Natural killer cell (primary cell): ENCODE data around the gene LRRC8C. TPM values are rescaled to one million over a fixed set of nuclear protein-coding genes. Genes with fewer than 3 reads are reported as not detected.

Experiments used
- ATAC-seq, 3 donors: fragments of 150-1000 bp in 2 of 3; fragments of 200-7000 bp in 1 of 3; cut with Tn5 transposase; 1 replicate in 1 of 3; 2 replicates in 2 of 3; pipeline ENCODE4 v1.10.0; 2021; ENCODE audit warnings: mild to moderate bottlenecking in 2 of 3, moderate library complexity in 2 of 3
- DNase-seq, 2 donors: peaks; one replicate each; pipeline versions ENCODE4 v3.0.0 to v3.0.0-alpha.2; 2013 to 2021; ENCODE audit warnings: mixed read lengths in 1 of 2
- H3K27ac ChIP-seq: one replicate; pipeline ENCODE4 v1.5.1; 2013; ENCODE audit warnings: mild to moderate bottlenecking, low read length
- H3K27me3 ChIP-seq: one replicate; pipeline ENCODE4 v1.6.1; 2013; ENCODE audit warnings: low read length; ENCODE audit not compliant: control insufficient read depth, insufficient read depth
- H3K36me3 ChIP-seq: one replicate; pipeline ENCODE4 v1.6.1; 2013; ENCODE audit warnings: low read length; ENCODE audit not compliant: control insufficient read depth, insufficient read depth
- H3K4me1 ChIP-seq: one replicate; pipeline ENCODE4 v1.6.1; 2013; ENCODE audit warnings: low read length; ENCODE audit not compliant: control insufficient read depth, insufficient read depth
- H3K4me3 ChIP-seq: one replicate; pipeline ENCODE4 v1.5.1; 2013; ENCODE audit warnings: low read length
- H3K9me3 ChIP-seq: one replicate; pipeline ENCODE4 v1.6.1; 2013; ENCODE audit warnings: low read length; ENCODE audit not compliant: control insufficient read depth, insufficient read depth
- H3K27ac Mint-ChIP-seq, 2 donors: one replicate each; pipeline ENCODE4 v1.8.0; 2022; ENCODE audit warnings: mild to moderate bottlenecking in 2 of 2, mixed read lengths in 2 of 2, moderate library complexity in 1 of 2
- H3K27me3 Mint-ChIP-seq, 2 donors: one replicate each; pipeline ENCODE4 v1.8.0; 2022; ENCODE audit warnings: low read depth in 2 of 2, mixed read lengths in 2 of 2
- H3K36me3 Mint-ChIP-seq: one replicate; pipeline ENCODE4 v1.8.0; 2022; ENCODE audit warnings: mixed read lengths
- H3K4me1 Mint-ChIP-seq, 2 donors: one replicate each; pipeline ENCODE4 v1.8.0; 2022; ENCODE audit warnings: mixed read lengths in 2 of 2
- H3K4me3 Mint-ChIP-seq: one replicate; pipeline ENCODE4 v1.8.0; 2022; ENCODE audit warnings: mild to moderate bottlenecking, moderate library complexity, mixed read lengths
- H3K9me3 Mint-ChIP-seq, 2 donors: one replicate each; pipeline ENCODE4 v1.8.0; 2022; ENCODE audit warnings: mixed read lengths in 2 of 2
- CTCF ChIP-seq: fragments of 200-600 bp; IDR thresholded peaks from one replicate; pipeline ENCODE4 v1.8.0; 2022; ENCODE audit warnings: antibody characterized with exemption
- WGBS: methylation state at CpG from one replicate; pipeline ENCODE4 v1.1.7; 2013; ENCODE audit warnings: missing lambda C conversion rate; ENCODE audit not compliant: insufficient coverage; 5-methylcytosine and 5-hydroxymethylcytosine counted together
- intact Hi-C: fragments of 100-400 bp; cut with micrococcal nuclease; formaldehyde crosslinking; loops from one replicate; pipeline ENCODE4 v1.14.2; 2022
- total RNA-seq, 4 donors: library from RNA; stranded (reverse); fragments of 120-200 nt in 1 of 4; gene quantifications; one replicate each; pipeline versions ENCODE4 v1.2.3 to v1.2.4, GENCODE V29; 2013 to 2022

Gene LRRC8C
- total RNA-seq, 3 donors from 2014 or later (not counting 1 experiment from before 2014, with no cell fraction given): 7.6 to 19.1 (median 15.1) TPM

GRCh38 chr1:89603651-89604413 is 29.1 kb upstream of the LRRC8C start:
- TF ChIP-seq CTCF: no peak
- Mint-ChIP-seq H3K4me1 (peaks cover 35 to 43% of the 10 kb centered on the region in 2 donors), H3K27ac (no peak overlapping the region), H3K4me3 (no peak overlapping the region), H3K9me3 (no peaks in the 10 kb centered on the region), H3K27me3 (no peaks in the 10 kb centered on the region), H3K36me3 (no peaks in the 10 kb centered on the region)
- DNase-seq: no peak
- Histone ChIP-seq H3K27me3 (no peaks in the 10 kb centered on the region), H3K9me3 (no peaks in the 10 kb centered on the region), H3K27ac (no peak overlapping the region), H3K4me3 (no peak overlapping the region), H3K4me1 (peaks cover 21% of the 10 kb centered on the region), H3K36me3 (no peaks in the 10 kb centered on the region)
- ATAC-seq: no peak
- WGBS: 71% methylated on average over 4 of the region's 4 CpGs
- intact Hi-C loops: no loop called here

GRCh38 chr1:89604414-89604735 is 28.5 kb upstream of the LRRC8C start:
- H3K4me3 ChIP-seq: no peak overlapping the region
- no peaks in the 10 kb centered on the region for H3K36me3 Mint-ChIP-seq
- no peak overlapping the region for H3K27ac ChIP-seq
- H3K27ac Mint-ChIP-seq: no peak overlapping the region
- TF ChIP-seq CTCF: no peak
- ATAC-seq: no peak
- no peak overlapping the region for H3K4me3 Mint-ChIP-seq
- no peak for DNase-seq
- WGBS: 96% methylated on average over 2 of the region's 3 CpGs
- no peaks in the 10 kb centered on the region for H3K27me3 Mint-ChIP-seq
- no peaks in the 10 kb centered on the region for H3K36me3 ChIP-seq
- no peaks in the 10 kb centered on the region for H3K27me3 ChIP-seq
- H3K4me1 ChIP-seq: peaks cover 26% of the 10 kb centered on the region
- intact Hi-C loops: no loop called here
- H3K9me3 ChIP-seq: no peaks in the 10 kb centered on the region
- H3K9me3 Mint-ChIP-seq: no peaks in the 10 kb centered on the region
- peaks cover 35 to 43% of the 10 kb centered on the region in 2 donors for H3K4me1 Mint-ChIP-seq

GRCh38 chr1:89605692-89606091 is 27.2 kb upstream of the LRRC8C start:
- H3K27me3 Mint-ChIP-seq: no peaks in the 10 kb centered on the region
- WGBS: 93% methylated on average over 2 of the region's 2 CpGs
- no peak for ATAC-seq
- H3K36me3 Mint-ChIP-seq: no peaks in the 10 kb centered on the region
- H3K27ac Mint-ChIP-seq: peak overlapping the region in 1 of 2 donors; percentile 38
- DNase-seq: no peak
- intact Hi-C loops: no loop called here
- Histone ChIP-seq H3K9me3 (no peaks in the 10 kb centered on the region), H3K4me3 (no peak overlapping the region), H3K27ac (no peak overlapping the region), H3K4me1 (peaks cover 39% of the 10 kb centered on the region), H3K36me3 (no peaks in the 10 kb centered on the region), H3K27me3 (no peaks in the 10 kb centered on the region)
- H3K9me3 Mint-ChIP-seq: no peaks in the 10 kb centered on the region
- H3K4me3 Mint-ChIP-seq: no peak overlapping the region
- no peak for TF ChIP-seq CTCF
- peaks cover 42 to 53% of the 10 kb centered on the region in 2 donors for H3K4me1 Mint-ChIP-seq
